Activated T-cell treated with anti-CD3 and anti-CD28 coated beads for 24 hours (primary cell): ENCODE measurements around the gene FRMPD4.
"Not testable (repeated sequence)": the region's sequence is repeated elsewhere in the genome, so short reads cannot be mapped to it uniquely, and the experiment has no call there.

ENCODE experiments used
- DNase-seq: peaks from one replicate; pipeline ENCODE4 v3.0.0-alpha.2; 2020; ENCODE audit warnings: low read depth

The FRMPD4 gene

DNA sequence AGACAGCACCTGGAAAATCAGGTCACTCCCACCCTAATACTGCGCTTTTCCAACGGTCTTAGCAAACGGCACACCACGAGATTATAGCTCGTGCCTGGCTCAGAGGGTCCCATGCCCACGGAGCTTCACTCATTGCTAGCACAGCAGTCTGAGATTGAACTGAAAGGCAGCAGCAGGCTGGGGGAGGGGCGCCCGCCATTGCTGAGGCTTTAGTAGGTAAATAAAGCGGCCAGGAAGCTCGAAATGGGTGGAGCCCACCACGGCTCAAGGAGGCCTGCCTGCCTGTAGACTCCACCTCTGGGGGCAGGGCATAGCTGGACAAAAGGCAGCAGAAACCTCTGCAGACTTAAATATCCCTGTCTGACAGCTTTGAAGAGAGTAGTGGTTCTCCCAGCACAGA is 399.8 kb downstream of the FRMPD4 start:
- not testable (repeated sequence) for DNase-seq

DNA sequence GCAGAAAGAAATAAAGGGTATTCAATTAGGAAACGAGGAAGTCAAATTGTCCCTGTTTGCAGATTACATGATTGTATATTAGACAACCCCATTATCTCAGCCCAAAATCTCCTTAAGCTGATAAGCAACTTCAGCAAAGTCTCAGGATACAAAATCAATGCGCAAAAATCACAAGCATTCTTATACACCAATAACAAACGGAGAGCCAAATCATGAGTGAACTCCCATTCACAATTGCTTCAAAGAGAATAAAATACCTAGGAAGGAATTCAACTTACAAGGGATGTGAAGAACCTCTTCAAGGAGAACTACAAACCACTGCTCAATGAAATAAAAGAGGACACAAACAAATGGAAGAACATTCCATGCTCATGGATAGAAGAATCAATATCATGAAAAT is 404.0 kb downstream of the FRMPD4 start:
- not testable (repeated sequence) for DNase-seq

DNA sequence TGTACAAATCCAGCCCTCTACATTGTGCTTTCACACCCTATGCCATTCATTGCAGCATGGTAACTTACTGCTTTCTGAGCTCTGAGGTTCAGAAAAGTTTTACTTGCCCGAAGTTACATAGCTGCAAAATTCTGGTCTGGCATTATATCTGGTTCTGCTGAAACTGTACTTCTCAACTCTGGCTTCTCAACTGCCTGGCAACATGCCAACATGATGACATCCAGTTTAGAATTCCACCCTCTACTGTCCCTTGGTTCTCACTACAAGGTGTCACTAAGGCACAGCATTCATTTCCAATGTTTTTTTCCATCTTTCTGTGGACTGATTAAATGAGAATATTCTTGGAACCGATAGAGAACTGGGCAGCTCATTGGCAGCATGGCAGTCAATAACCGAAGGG is 410.1 kb downstream of the FRMPD4 start:
- no peak for DNase-seq

DNA sequence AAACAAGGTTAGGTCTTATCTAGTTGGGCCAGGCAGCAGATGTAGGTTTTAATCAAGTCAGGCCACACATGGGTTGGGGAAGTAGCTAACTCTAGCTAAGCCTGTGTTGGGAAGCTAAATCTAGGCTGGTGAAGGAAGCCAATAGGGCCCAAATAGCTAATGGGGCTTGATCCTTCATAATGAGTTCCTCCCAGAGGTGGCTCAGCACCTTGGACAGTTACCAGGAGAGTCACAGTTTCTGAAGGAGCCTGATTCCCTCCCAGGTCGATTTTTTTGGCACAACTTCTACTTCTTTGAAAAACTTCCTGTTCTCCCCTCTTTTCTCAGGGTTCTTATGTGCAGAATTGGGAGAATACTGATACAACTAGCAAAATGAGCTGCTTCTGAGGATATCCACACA is 410.5 kb downstream of the FRMPD4 start:
- DNase-seq, result no peak

DNA sequence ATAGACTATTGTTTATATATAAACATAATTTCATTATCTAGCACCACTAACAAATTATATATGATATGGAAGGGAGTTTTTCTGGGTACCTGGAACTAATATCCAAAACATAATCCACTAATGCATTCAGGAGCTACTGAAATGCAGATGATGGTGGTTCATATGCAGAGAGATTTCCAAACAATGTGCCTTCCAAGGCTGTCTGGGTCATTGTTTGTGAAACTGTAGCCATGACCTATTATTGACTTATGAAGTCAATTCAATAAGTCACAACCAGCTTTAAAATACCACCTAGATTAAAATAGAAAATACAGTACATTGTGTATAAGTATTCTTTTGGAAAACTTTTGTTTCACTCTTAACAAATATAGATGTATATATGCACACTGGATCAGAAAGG is 415.9 kb downstream of the FRMPD4 start:
- no peak for DNase-seq

DNA sequence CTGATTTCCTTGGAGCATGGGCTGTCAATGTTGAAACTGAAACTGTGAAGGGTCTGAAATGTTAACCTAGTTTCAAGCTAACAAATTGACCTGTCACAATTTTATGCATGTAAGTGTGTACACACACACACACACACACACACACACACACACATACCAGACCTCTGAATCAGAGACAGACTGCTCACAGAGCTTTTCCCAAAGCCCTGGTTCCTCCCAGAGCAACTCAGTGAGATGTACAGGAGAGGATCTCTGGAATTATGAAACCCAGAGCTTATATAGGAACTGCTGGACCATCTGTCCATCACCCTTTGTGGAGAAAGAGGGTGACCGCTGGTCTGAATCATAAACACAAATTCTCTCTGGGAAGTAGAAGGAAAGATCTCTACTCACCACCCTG is 424.8 kb downstream of the FRMPD4 start:
- DNase-seq, result no peak

DNA sequence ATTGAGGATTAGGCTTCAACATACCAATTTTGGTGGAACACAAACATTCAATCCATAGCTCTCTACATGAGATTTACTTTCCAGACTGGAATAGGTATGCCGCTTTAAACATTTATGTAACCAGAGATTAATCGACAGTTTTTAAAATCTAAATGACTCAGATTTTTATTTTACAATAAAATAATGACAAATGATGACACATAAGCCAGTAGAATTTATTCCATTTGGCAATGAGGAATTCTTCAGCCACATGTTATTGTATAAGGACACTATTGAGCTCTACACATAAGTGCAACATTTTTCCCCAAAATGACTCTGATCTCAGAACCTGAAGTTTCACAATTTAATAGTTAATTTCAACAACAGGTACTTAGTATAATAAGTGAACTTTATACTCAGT is 425.9 kb downstream of the FRMPD4 start:
- no peak for DNase-seq

DNA sequence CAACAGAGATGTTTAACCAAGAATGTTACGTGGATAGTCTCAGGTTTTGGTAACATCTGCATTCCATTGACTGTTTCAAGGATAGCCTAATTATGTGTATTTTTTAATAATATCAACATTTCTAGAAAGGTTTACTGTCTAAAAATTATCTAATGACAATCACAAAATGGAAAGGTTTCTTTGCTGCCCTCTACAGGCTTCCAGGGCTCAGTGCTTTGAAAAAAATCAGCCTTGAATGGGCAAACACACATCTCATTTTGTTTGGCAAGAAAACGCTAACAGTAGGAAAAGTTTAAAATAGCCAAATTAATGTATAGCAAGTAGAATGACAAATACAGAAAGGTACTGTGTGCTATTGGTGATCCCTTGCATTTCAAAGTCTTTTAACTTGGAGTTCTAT is 429.6 kb downstream of the FRMPD4 start:
- no peak for DNase-seq

DNA sequence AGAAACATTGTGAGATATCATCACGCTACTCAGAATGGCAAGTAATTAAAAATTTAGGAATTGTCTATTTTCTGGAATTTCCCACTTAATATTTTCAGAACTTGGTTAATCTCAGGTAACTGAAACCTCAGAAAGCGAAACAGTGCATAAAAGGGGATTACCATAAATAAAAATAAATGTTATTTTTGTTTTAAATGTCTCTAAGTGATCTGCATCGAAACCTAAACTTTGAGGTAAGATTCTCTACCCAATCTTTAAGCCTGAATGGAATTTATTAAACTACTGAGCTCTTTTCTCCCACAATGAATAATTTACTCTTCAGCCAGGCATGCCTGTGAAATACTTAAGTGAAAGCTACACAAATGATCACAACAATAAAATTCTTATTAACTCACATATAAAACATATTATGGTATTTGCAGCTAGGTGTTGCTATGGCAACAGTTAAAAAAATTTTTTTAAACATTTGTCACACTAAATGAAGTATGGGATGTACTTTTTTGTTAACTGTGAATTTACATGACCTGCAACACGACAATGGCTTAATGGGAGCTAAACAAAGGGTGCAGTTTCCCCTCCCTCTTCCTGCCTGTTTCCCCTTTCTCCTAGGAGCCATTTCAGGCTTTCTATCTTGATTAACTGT is 432.7 kb downstream of the FRMPD4 start:
- DNase-seq, result no peak

DNA sequence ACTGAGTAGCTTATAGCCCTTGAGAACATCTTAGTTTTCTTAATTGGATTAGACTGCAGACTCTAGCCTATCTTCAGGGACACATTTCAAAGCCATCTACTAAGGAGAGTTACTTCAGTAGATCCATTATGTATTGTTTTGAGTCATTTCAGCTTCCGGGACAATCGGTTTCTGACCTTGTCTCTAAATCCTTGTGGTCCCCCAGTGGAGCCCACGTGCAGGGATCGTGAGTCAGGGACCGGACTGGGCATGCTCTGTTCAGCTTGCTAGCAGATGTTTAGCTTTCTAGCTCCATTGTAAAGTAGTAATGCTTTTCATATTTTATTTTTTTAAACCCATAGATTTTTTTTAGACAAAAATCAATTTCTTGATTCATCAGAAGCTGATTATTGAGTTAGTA is 441.0 kb downstream of the FRMPD4 start:
- no peak for DNase-seq

DNA sequence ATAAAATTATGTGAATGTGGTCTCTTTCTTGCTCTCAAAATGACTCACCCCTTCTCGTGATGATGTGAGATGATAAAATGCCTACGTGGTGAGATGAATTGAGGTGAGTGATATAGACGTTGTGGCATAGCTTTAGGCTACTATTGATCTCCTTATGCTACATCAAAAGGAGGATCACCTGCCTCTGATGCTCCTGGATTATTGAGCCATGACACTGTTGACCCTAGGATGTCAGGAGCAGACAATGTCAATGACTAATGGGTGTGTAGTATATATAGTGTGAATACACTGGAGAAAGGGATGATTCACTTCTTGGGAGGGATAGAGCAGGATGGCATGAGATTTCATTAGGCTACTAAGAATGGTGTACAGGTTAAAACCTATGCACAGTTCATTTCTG is 442.3 kb downstream of the FRMPD4 start:
- DNase-seq, result no peak

DNA sequence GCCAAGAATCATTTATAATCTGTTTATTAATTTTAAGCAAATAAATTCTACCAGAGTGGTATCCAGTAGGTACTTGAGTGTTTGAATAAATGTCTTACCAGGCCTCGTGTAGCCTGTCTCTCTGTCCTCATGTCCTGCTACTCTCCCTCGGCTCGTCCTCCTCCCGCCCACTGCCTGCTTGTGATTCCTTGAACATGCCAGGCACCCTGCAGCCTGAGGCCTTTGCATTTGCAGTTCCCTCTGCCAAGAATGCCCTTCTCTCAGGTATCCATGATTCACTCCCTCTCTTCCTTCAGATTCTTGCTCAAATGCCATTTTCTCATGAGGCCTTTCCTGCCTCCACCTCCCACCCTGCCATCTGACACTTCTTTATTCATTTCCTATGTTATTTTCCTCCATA is 443.3 kb downstream of the FRMPD4 start:
- DNase-seq, result no peak

DNA sequence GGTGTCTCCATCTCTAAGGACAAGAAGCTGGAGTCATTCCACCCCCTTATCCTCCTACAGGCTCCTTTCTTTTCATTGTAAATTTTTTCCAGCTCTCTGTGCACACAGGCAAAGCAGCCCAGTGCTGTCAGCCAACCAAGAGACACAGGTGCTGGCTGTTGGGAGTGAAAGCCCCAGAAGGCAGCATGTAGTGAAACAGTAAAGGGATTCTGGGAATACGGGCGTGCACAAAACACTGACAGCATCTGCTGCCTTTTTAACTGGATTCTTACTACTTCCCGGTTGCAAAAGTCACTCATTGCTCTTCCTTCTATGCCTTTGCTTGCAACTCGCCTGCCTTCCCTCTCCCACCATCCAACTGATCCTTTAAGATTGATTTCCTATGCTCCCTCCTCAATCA is 444.4 kb downstream of the FRMPD4 start:
- DNase-seq, result no peak

DNA sequence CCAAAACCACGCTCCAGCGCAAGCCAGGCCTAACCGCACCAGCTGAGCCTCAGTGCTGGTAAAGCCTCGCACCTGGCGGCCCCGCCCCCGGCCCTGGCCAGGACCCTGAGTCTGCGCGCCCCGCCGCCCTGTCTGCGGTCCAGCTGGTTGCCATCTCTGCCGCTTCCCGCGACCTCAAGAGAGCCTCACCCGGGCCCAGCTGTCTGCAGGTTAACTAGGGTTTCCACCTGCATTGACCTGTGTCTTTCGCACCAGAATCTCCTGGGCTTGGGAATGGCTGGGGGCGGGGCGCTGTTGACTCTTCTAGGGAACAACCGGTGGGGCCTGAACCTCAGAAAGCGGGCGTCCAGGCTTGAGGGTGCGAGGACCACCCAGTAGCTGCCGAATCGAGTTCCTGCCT is 445.3 kb downstream of the FRMPD4 start:
- no peak for DNase-seq

DNA sequence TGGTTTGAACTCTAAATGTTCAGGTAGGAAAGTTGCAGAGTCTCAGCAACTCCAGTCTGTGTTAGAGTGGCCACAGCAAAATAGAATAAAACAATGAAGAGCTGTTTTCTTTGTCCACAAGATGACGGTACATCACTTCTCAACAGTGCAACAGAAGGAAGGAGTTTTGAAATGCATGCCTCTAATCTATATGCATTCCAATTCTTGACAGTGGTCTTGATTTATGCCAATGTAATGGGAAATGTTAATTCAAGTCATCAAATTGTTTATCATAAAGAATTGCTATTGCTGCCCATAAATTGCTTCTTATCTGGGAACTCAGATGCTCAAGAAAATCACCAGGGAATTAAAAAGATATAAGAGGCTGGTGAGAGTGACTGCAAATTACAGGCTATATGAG is 457.4 kb downstream of the FRMPD4 start:
- DNase-seq, result no peak

DNA sequence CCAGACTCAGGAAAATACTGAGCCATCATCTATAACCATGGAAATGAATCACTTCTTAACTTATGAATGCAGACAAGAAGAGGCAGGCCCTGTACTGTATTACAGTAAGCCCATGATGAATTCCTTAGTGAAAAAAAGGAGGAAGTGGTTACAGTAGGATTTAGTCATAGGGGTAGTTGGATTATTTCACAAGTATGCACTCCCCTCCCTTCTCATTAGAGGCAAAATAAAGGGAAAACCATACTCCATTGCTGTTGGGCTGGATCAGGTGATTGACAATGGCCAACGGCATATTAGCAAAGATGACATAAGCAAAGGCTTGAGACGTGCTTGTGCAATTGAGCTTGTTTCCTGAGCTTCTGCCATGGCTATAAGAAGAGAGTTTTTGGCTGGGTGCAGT is 471.8 kb downstream of the FRMPD4 start:
- no peak for DNase-seq

DNA sequence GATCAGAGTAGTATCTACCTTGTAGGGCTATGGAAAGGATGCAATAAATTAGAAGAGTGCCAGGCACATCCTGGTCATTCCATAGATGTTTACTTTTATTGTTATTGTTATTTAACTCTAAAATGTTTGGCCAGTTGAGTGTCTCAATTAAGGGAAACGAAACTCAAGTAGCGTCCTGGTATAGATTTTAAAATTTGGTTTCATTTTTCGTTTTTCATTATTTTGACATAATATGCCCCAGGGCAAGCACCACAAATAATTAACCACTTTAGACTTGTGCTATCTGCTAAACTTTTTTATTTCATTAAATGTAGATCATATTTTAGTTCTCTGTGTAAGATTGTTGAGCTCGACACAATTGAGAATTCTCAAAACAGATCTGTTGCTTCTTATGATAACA is 473.2 kb downstream of the FRMPD4 start:
- DNase-seq, result no peak

DNA sequence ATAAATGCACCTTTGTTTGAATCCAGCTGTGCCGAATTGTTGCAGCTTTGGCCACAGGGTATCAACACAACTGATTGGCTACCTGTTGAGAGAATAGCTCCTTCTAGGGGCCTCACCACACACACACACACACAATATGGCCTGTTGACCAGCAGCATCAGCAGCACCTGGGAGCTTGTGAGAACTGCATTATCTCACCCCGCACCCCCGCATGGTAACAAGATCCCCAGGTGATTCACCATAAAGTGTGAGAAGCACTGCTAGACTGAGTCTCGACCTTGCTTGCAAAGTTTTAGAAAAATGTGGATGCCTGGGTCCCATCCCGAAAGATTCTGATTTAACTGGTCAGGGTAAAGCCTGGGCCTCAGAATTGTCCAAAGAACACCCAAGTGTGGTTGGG is 476.0 kb downstream of the FRMPD4 start:
- no peak for DNase-seq

DNA sequence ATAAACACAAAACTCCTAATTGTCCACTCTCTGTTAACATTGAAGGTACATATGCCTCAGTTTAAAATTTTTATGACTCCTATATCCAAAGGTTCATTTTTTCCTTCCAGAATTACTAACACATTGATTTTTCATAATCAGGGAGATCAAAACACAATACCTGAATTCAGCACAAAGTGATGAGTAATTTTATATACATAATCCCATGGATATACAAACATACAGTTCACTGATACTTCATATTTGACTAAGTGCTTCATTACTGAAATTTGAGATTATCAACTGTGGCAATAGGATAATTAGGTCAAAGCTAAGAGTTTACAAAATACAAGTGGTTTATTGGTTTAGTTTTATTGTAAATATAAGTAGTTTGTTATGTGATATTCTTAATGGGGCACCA is 476.8 kb downstream of the FRMPD4 start:
- DNase-seq, result no peak

DNA sequence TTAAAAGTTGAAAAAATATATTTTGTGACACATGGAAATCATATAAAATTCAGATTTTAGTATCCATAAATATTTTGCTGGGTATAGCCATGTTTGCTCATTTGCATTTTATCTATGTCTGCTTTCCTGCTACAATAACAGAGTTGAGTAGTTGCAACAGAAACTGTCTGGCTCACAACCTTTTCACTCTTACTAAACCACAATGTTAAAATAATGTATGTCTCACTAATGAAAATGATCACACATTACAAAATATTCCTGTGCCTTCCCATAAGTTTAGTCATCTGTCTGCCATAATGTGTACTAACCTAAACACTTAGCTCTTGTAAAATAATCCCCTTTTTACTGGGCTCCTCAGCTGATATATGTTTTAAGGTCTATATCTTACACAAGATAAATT is 479.0 kb downstream of the FRMPD4 start:
- no peak for DNase-seq

DNA sequence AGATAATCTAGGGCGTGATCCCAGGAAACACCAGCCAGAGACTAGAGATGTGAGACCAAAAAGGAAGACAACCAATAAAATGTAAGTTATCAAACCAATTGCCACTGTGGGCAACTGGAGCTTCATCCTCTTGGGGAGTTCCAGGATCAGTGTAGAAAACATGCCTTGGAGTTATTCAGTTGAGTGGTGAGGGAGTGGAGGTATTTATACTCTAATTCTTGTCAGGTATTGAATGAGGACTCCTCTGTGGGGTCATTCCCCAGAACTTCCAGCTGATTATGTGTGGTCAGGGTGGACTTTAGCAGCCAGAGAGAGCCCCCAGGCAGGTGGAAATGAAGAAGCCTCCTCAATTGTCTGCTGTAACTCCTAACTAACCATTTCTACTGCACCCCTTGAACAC is 509.0 kb downstream of the FRMPD4 start:
- no peak for DNase-seq

DNA sequence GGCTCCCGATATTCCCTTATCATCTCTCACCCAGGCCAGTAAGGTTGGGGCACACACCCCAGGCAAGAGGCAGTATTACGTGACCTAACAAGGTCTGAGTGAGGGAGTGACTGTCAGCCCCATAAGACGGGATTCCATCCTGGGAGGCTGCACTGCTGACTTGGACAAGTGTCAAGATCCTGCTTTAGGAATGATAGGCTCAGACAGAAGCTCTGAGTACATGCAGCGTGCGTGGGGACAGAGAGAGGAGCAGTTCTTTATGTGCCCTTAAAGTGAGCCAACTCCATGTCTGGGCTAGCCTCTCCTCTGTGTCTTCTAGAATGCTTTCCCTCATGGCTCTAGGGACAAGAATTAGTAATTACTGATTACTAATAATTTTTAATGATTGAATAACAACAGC is 510.7 kb downstream of the FRMPD4 start:
- DNase-seq, result no peak

DNA sequence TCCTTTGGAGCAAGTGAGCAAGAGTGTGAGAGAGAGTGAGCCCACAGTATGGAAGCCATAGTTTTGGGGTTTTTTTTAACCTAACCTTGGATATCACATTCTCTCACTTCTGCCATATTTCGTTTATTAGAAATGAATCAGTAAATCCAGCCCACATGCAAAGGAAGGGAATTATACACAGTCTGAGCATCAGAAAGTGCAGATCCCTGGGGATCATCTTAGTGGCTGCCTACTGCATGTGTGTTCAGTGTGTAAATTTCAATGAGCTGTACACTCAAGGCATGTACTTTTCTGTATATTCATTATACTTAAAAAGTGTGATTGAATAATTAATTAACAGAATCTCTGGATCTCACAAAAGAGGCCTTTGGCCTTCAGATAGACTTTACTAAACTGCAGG is 519.2 kb downstream of the FRMPD4 start:
- DNase-seq, result no peak

DNA sequence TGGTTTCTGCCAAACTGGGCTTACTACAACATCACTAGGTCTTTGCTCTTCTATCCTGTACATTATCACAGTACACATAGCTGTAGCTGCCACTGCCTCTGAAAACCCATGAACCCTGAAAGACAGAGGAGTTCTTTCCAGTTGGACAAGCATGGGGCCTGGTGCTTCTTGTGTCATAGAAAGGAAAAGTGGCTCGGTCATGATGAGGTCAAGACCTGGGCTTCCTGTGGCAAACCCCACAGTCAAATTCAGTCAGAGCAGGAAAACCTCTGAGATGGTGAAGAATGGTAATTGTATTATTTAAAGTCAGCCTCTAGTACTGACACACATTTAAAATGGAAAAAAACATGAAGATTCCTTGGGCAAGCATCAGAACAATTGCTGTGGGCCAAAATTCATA is 519.6 kb downstream of the FRMPD4 start:
- no peak for DNase-seq

DNA sequence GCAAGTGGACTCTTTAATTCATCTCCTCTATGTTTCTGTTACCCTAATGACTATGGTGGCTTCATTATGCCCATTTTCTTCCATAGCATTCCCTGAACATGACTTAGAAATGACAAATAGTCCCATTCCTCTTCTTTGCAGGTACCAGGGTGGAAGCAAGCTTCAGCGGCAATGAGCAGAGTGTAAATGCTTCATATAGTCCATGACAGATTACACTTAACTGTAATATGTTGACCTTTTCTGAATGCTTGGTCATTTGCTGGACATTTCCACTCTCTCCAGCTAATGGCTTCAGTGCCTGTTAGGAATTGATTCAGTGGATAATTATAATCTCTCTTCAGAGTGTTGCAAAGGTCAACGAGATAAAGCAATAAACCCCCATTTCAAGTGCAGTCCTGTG is 523.2 kb downstream of the FRMPD4 start:
- no peak for DNase-seq
